HS-27A (cell line): Measurements from ENCODE around the gene FAM228A.
"Not testable (repeated sequence)": the region's sequence is repeated elsewhere in the genome, so short reads cannot be mapped to it uniquely, and the experiment has no call there.

Source experiments
- DNase-seq: peaks from one replicate; pipeline ENCODE4 v3.0.0-alpha.2; 2012; ENCODE audit warnings: low read depth, missing footprints

The FAM228A gene

GRCh38 chr2:24174851-24175277, at the start of gene FAM228A:
FAM228A (plus strand) TSS chr2:24175053; CDS start chr2:24175481, 428 bp downstream.
- no peak for DNase-seq

GRCh38 chr2:24125956-24126355, 48.9 kb upstream of the FAM228A start:
- no peak for DNase-seq

- no peak for DNase-seq
Observed at GRCh38 chr2:24132543-24132942, 42.3 kb upstream of the FAM228A start.

- DNase-seq, result not testable (repeated sequence)
Observed at GRCh38 chr2:24140305-24140704, 34.5 kb upstream of the FAM228A start.

GRCh38 chr2:24147364-24147763, 27.5 kb upstream of the FAM228A start:
- no peak for DNase-seq

GRCh38 chr2:24152413-24153197, 22.2 kb upstream of the FAM228A start:
- no peak for DNase-seq

GRCh38 chr2:24153478-24153877, 21.4 kb upstream of the FAM228A start:
- DNase-seq, result no peak

- DNase-seq, result no peak
Observed at GRCh38 chr2:24158131-24158530, 16.7 kb upstream of the FAM228A start.

GRCh38 chr2:24159708-24160107, 15.1 kb upstream of the FAM228A start:
- DNase-seq, result no peak

- DNase-seq, result no peak
Observed at GRCh38 chr2:24160761-24161160, 14.1 kb upstream of the FAM228A start.

GRCh38 chr2:24162494-24162893, 12.4 kb upstream of the FAM228A start:
- DNase-seq, result no peak

- DNase-seq, result no peak
Observed at GRCh38 chr2:24163186-24163585, 11.7 kb upstream of the FAM228A start.

GRCh38 chr2:24163601-24164000, 11.3 kb upstream of the FAM228A start:
- no peak for DNase-seq

GRCh38 chr2:24164416-24164973, 10.4 kb upstream of the FAM228A start:
- DNase-seq, result no peak

- no peak for DNase-seq
Observed at GRCh38 chr2:24169023-24169422, 5.8 kb upstream of the FAM228A start.

- no peak for DNase-seq
Observed at GRCh38 chr2:24175631-24176187, 856 bp downstream of the FAM228A start.

- no peak for DNase-seq
Observed at GRCh38 chr2:24176326-24176725, 1.5 kb downstream of the FAM228A start.

GRCh38 chr2:24179683-24180082, 4.8 kb downstream of the FAM228A start:
- DNase-seq, result no peak

GRCh38 chr2:24181849-24182248, 7.0 kb downstream of the FAM228A start:
- no peak for DNase-seq

- no peak for DNase-seq
Observed at GRCh38 chr2:24182507-24182906, 7.7 kb downstream of the FAM228A start.

- no peak for DNase-seq
Observed at GRCh38 chr2:24183366-24184069, 8.7 kb downstream of the FAM228A start.

GRCh38 chr2:24189551-24189950, 14.7 kb downstream of the FAM228A start:
- no peak for DNase-seq

- DNase-seq, result no peak
Observed at GRCh38 chr2:24190503-24190902, 15.7 kb downstream of the FAM228A start.
